NCI-H2227 (cell line): ENCODE results near the gene CD247.

Experiments used
- DNase-seq: peaks from one replicate; lab custom pipeline; 2025; ENCODE audit not compliant: unreplicated experiment; lab: John Stamatoyannopoulos, UW

Gene CD247

GRCh38 chr1:167418391-167418790 is 99.9 kb downstream of the CD247 start:
- no peak for DNase-seq

DNA sequence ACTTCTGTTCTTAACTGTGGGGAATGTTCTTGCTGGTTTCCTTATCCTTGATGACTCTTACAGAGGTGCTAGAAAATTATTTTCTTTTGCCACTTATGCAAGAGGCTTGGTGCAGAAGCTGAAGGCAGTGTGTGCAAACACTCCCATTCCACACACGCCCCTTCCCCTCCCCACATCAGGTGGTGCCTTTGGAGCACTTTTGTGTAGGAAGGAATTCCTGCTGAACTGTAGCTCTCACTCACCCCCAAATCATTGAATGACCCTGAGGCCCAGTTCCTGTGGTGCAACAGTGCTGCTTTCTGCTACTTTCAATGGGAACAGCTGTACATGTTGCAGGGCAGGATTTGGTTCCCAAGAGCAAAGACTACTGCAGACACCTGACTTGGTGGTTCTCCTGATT is 101.8 kb downstream of the CD247 start:
- no peak for DNase-seq

DNA sequence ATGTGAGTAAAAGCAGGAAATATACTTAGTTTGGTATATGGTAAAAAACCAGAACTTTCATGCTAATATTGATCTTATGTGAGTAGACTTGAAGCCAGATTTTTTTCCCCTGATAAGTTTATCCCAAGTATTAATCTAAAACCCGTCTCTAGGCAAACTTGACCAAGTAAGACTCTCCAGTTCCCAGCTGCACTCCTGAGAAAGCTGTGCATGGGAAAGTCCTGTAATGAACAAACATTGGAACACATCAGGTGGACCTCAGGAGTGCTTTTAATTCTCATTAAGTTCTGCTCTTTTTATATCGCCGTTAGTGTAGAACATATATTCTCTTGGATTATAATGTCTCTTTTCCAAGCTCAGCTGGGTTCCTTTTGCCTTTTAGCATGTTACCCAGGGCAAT is 105.0 kb downstream of the CD247 start:
- no peak for DNase-seq

DNA sequence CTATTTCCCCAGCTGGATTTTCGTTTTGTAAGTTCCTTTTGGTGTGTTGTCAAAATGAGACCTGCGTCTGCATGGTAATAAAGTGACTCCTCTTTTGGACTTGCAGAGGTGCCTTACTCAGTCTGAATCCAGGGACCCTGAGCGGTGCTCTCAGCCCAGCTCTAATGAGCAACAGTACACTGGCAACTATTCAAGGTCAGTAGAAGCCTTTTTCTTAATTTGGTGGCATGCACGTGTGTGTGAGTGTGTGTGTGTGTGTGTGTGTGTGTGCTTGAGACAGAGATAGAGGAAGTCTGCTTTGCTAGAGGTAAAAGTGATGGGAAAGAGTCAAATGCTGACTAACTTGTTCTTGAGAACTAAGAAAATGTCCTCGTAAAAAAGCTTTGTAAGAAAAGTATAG is 105.4 kb downstream of the CD247 start:
- no peak for DNase-seq

GRCh38 chr1:167412072-167412471 is 106.3 kb downstream of the CD247 start:
- DNase-seq: no peak

DNA sequence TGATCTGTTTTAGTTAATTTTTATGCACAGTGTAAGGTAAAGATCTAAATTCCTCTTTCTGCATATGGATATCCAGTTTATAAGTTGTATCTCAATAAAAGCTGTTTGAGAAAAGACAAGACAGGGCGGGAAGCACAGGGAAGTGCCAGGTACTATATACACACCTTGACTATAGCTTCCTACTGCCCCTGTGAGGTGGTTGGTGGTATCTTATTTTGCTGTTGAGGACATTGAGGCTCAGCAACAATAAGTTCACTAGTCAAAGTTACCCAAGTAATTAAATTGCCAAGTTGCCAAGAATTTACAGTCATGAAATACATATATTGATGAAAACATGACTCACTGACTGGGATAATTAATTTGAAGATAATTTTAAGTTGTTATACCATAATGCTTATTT is 109.1 kb downstream of the CD247 start:
- no peak for DNase-seq

GRCh38 chr1:167408355-167408754 is 110.0 kb downstream of the CD247 start:
- DNase-seq: no peak

GRCh38 chr1:167404908-167405307 is 113.4 kb downstream of the CD247 start:
- DNase-seq: no peak

- DNase-seq: no peak
These were observed 114.0 kb downstream of the CD247 start for GRCh38 chr1:167404161-167404888.

GRCh38 chr1:167401260-167401873 is 117.0 kb downstream of the CD247 start:
- peak; percentile 52 for DNase-seq

DNA sequence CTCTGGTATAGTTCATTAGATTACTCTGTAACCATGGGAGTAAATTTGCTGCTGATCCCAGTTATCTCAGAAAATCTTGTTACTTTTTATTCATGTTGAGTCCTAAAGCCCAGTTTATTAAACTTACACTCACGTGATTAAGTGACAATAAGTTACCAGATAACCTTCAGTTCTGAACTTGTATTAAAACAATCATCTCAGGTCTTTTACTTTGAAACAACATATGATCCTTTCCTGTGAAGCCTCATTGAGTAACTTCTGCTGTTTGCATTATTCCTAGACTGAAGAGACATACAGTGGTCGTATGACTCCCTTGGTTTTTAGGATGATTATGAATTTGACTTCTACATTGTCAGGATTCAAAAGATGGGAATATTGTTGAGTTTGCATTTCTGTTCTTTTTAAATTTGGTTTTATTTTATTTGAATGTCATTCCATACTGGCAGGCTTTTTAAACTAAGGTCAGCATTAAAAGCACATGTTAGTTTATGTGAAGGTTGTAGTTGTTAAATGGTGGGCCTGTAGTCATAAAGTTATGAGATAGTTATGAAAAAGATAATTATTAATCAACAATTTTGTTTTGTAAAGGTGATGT is 117.9 kb downstream of the CD247 start:
- DNase-seq: no peak

- no peak for DNase-seq
These were observed 126.1 kb downstream of the CD247 start for GRCh38 chr1:167392200-167392696.

DNA sequence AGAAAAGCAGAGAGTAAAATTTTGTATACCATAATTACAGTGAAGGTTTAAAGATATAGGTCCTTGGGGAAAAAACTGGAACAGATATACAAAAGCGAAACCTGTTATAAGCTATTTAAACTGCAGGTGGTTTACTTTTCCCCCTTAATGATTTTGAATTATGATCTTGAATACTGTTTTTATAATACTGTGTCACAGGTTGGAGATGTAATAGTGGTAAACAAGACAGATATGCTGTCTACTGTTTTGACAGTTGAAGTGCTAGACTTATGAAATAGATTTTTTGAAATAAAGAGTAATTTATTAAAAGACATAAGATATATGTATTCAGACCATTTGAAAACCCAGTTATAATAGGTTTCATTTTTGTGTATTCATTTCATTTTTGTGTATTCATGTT is 129.4 kb downstream of the CD247 start:
- DNase-seq: no peak

DNA sequence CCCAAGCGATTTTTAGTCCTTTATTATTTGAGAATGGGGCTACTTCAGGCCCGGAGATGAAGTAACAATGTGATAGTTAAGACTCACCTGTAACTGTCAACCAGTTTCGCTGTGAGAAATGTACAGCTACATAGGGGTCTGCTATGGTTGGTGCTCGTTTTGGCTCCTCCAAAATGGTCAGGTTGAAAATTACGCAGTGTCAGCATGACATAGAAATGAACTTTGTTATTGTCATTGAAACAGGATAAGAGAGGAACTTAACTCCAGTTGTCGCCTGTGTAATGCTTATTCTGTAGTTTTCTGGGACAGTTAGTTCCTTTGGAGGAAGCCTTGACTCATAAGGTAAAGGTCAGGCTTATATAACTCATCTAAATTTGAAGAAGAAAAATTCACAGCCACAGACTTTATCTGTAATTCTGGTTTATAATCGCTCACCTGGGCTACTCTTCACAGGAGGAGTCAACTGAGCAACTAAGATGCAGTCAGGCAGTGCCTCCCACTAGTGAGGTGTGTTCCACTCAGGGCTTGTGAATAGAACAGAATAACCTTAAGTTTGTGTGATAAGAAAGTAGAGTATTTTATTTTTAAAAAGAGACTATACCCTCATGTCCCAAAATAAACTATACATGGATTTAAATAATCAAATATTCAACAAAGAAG is 130.9 kb downstream of the CD247 start:
- no peak for DNase-seq
